Breast epithelium (tissue), 4 donors: ENCODE measurements around the gene UNK. TPM values are rescaled to one million over a fixed set of nuclear protein-coding genes. Genes with fewer than 3 reads are reported as not detected.

Experiments used
- DNase-seq, 2 donors: peaks; one replicate each; pipeline ENCODE4 v3.0.0-alpha.2; 2019; ENCODE audit warnings: low spot score in 2 of 2
- H3K27ac ChIP-seq, 2 donors: fragments of 200-600 bp; sonication (generic) in 1 of 2; one replicate each; pipeline ENCODE4 v1.5.1; 2016 to 2019; ENCODE audit warnings: mild to moderate bottlenecking in 1 of 2
- H3K27me3 ChIP-seq, 2 donors: fragments of 200-600 bp; sonication (generic) in 1 of 2; one replicate each; pipeline versions ENCODE4 v1.5.1 to v1.6.0; 2017 to 2019; ENCODE audit warnings: control low read depth in 1 of 2, mild to moderate bottlenecking in 1 of 2
- H3K36me3 ChIP-seq: fragments of 200-600 bp; one replicate; pipeline ENCODE4 v1.5.1; 2019
- H3K4me1 ChIP-seq, 2 donors: fragments of 200-600 bp; sonication (generic); one replicate each; pipeline ENCODE4 v1.5.1; 2016 to 2019; ENCODE audit warnings: control low read depth in 1 of 2
- H3K4me3 ChIP-seq, 3 donors: fragments of 200-600 bp; sonication (generic); 1 replicate in 2 of 3; 2 replicates in 1 of 3; pipeline ENCODE4 v1.5.1; 2016 to 2019; ENCODE audit warnings: mild to moderate bottlenecking in 3 of 3, moderate library complexity in 2 of 3
- H3K9me3 ChIP-seq, 2 donors: fragments of 200-600 bp; sonication (generic) in 1 of 2; one replicate each; pipeline ENCODE4 v1.5.1; 2016 to 2019; ENCODE audit warnings: control low read depth in 1 of 2
- CTCF ChIP-seq, 3 donors: fragments of 450-650 bp; IDR thresholded peaks; one replicate each; pipeline ENCODE4 v1.5.1; 2016 to 2017; ENCODE audit warnings: antibody characterized with exemption in 3 of 3, mild to moderate bottlenecking in 3 of 3, moderate library complexity in 3 of 3
- POLR2A ChIP-seq: fragments of 450-650 bp; IDR thresholded peaks from one replicate; pipeline ENCODE4 v1.6.1; 2016; ENCODE audit warnings: antibody characterized with exemption, mild to moderate bottlenecking, moderate library complexity
- POLR2AphosphoS5 ChIP-seq, 3 donors: sonication (generic); formaldehyde crosslinking; IDR thresholded peaks; one replicate each; pipeline ENCODE4 v1.6.1; 2017; ENCODE audit warnings: antibody characterized with exemption in 3 of 3
- intact Hi-C: fragments of 100-400 bp; cut with DNase I; formaldehyde crosslinking; loops from one replicate; pipeline ENCODE4 v1.15.1; 2023; ENCODE audit warnings: low total_unique reads
- total RNA-seq, 3 donors: library from RNA; depleted of rRNA; stranded (reverse); fragments of >200 nt; gene quantifications; one replicate each; pipeline ENCODE4 v1.1.0, GENCODE V29; 2016

Gene UNK
- total RNA-seq, 3 donors from 2014 or later, result 18.7 to 43.3 (median 28.5) TPM

GRCh38 chr17:75822119-75822799, 37.7 kb downstream of the UNK start:
- Histone ChIP-seq H3K27ac (peak overlapping the region; percentile 55 to 73), H3K4me1 (peaks cover 7 to 30% of the 10 kb centered on the region in 2 donors), H3K27me3 (no peaks in the 10 kb centered on the region), H3K36me3 (peaks cover 11% of the 10 kb centered on the region), H3K9me3 (no peaks in the 10 kb centered on the region), H3K4me3 (no peak overlapping the region)
- DNase-seq, result peak in 1 of 2 donors; percentile 54
- no peak for TF ChIP-seq CTCF (IDR thresholded peaks at IDR 0.05)
- TF ChIP-seq POLR2A, result no peak
- no peak for TF ChIP-seq POLR2AphosphoS5 (IDR thresholded peaks at IDR 0.05)
- intact Hi-C loops, result no loop called here

- Histone ChIP-seq H3K4me3 (no peak overlapping the region), H3K27ac (peak overlapping the region; percentile 55 to 73), H3K4me1 (peaks cover 7 to 35% of the 10 kb centered on the region in 2 donors), H3K36me3 (peaks cover 11% of the 10 kb centered on the region), H3K9me3 (no peaks in the 10 kb centered on the region), H3K27me3 (no peaks in the 10 kb centered on the region)
- no peak for DNase-seq
- no peak for TF ChIP-seq POLR2A
- TF ChIP-seq CTCF (IDR thresholded peaks at IDR 0.05), result no peak
- no peak for TF ChIP-seq POLR2AphosphoS5 (IDR thresholded peaks at IDR 0.05)
- intact Hi-C loops, result no loop called here
These were observed 38.2 kb downstream of the UNK start for GRCh38 chr17:75822800-75823166.

GRCh38 chr17:75823257-75824041, 38.8 kb downstream of the UNK start:
- DNase-seq, result no peak
- no peak for TF ChIP-seq POLR2A
- no peak for TF ChIP-seq POLR2AphosphoS5 (IDR thresholded peaks at IDR 0.05)
- TF ChIP-seq CTCF (IDR thresholded peaks at IDR 0.05), result no peak
- Histone ChIP-seq H3K36me3 (peaks cover 11% of the 10 kb centered on the region), H3K27ac (peak overlapping the region; percentile 38 to 73), H3K27me3 (no peaks in the 10 kb centered on the region), H3K4me3 (no peak overlapping the region), H3K9me3 (no peaks in the 10 kb centered on the region), H3K4me1 (peaks cover 7 to 42% of the 10 kb centered on the region in 2 donors)
- intact Hi-C loops, result no loop called here

- Histone ChIP-seq H3K9me3 (no peaks in the 10 kb centered on the region), H3K36me3 (peaks cover 11% of the 10 kb centered on the region), H3K4me1 (peaks cover 7 to 43% of the 10 kb centered on the region in 2 donors), H3K27ac (peak overlapping the region; percentile 6 to 38), H3K4me3 (no peak overlapping the region), H3K27me3 (no peaks in the 10 kb centered on the region)
- DNase-seq, result no peak
- intact Hi-C loops, result no loop called here
- TF ChIP-seq POLR2A (no peak), POLR2AphosphoS5 (IDR thresholded peaks at IDR 0.05) (no peak), CTCF (IDR thresholded peaks at IDR 0.05) (no peak)
These were observed 39.5 kb downstream of the UNK start for GRCh38 chr17:75824050-75824552.

- Histone ChIP-seq H3K27ac (peak overlapping the region; percentile 40 to 54), H3K9me3 (no peaks in the 10 kb centered on the region), H3K27me3 (no peaks in the 10 kb centered on the region), H3K36me3 (peaks cover 8% of the 10 kb centered on the region), H3K4me1 (peaks cover 7 to 43% of the 10 kb centered on the region in 2 donors), H3K4me3 (no peak overlapping the region)
- DNase-seq, result no peak
- TF ChIP-seq POLR2AphosphoS5 (IDR thresholded peaks at IDR 0.05), result no peak
- TF ChIP-seq POLR2A, result no peak
- no peak for TF ChIP-seq CTCF (IDR thresholded peaks at IDR 0.05)
- intact Hi-C loops, result no loop called here
These were observed 40.1 kb downstream of the UNK start for GRCh38 chr17:75824666-75825065.
